Heart left ventricle (tissue), 16 donors: Measurements from ENCODE around the gene EXOC2. TPM values are rescaled to one million over a fixed set of nuclear protein-coding genes. Genes with fewer than 3 reads are reported as not detected.

Experiments used
- ATAC-seq, 4 donors: fragments of 200-7000 bp; cut with Tn5 transposase; one replicate each; pipeline ENCODE4 v1.9.1; 2020 to 2022; ENCODE audit warnings: moderate library complexity in 4 of 4, mild to moderate bottlenecking in 3 of 4, moderate number of reproducible peaks in 1 of 4
- DNase-seq, 5 donors: peaks; one replicate each; pipeline ENCODE4 v3.0.0-alpha.2; 2020
- H3K27ac ChIP-seq, 12 donors: fragments of 200-600 bp; sonication (generic) in 4 of 12; one replicate each; pipeline versions ENCODE4 v1.5.0 to v1.8.0; 2016 to 2022; ENCODE audit warnings: mild to moderate bottlenecking in 2 of 12
- H3K27me3 ChIP-seq, 9 donors: fragments of 200-600 bp; sonication (generic) in 2 of 9; one replicate each; pipeline versions ENCODE4 v1.5.1 to v1.8.0; 2016 to 2022; ENCODE audit warnings: mild to moderate bottlenecking in 3 of 9
- H3K36me3 ChIP-seq, 9 donors: fragments of 200-600 bp; sonication (generic) in 2 of 9; one replicate each; pipeline versions ENCODE4 v1.5.0 to v1.8.0; 2018 to 2022; ENCODE audit warnings: mild to moderate bottlenecking in 2 of 9
- H3K4me1 ChIP-seq, 12 donors: fragments of 200-600 bp; sonication (generic) in 4 of 12; one replicate each; pipeline versions ENCODE4 v1.5.0 to v1.8.0; 2016 to 2022; ENCODE audit warnings: mild to moderate bottlenecking in 3 of 12
- H3K4me3 ChIP-seq, 12 donors: fragments of 200-600 bp; sonication (generic) in 4 of 12; one replicate each; pipeline versions ENCODE4 v1.5.0 to v1.8.0; 2017 to 2022; ENCODE audit warnings: mild to moderate bottlenecking in 9 of 12, moderate library complexity in 4 of 12
- H3K9me3 ChIP-seq, 12 donors: fragments of 200-600 bp; sonication (generic) in 4 of 12; one replicate each; pipeline versions ENCODE4 v1.5.0 to v1.8.0; 2016 to 2022; ENCODE audit warnings: mild to moderate bottlenecking in 1 of 12
- POLR2A ChIP-seq, 2 donors: fragments of 450-650 bp; IDR thresholded peaks; one replicate each; pipeline ENCODE4 v1.6.1; 2017; ENCODE audit warnings: antibody characterized with exemption in 2 of 2, mild to moderate bottlenecking in 2 of 2, moderate library complexity in 2 of 2
- WGBS, 4 donors: extraction: QIAGEN DNeasy Blood & Tissue Kit in 2 of 4; methylation state at CpG; one replicate each; pipeline versions ENCODE4 v1.1.5 to v1.1.7; 2013 to 2018; 5-methylcytosine and 5-hydroxymethylcytosine counted together
- intact Hi-C, 10 donors: fragments of 100-400 bp; cut with DNase I; formaldehyde crosslinking; loops; one replicate each; pipeline versions ENCODE4 v1.11.1 to v1.14.2; 2022
- polyA plus RNA-seq, 2 donors: library from polyadenylated mRNA; stranded (reverse); fragments of 200-250 nt; gene quantifications; one replicate each; pipeline ENCODE4 v1.2.3, GENCODE V29; 2013
- total RNA-seq, 9 donors: library from RNA; depleted of rRNA in 2 of 9; stranded (reverse); fragments of >200 nt in 2 of 9; fragmentation: NEBNext Ultra II Directional in 3 of 9; extraction: Animal tissue kit (Norgen Biotek cat#: 25700) in 3 of 9; gene quantifications; one replicate each; pipeline versions ENCODE4 v1.1.0 to v1.2.4, GENCODE V29; 2016 to 2023
- TF ChIP-seq, protein P1 (sequence below), 12 donors: fragments of 200-600 bp; sonication (generic) in 4 of 12; IDR thresholded peaks; one replicate each; pipeline versions ENCODE4 v1.5.0 to v1.8.0; 2018 to 2022; ENCODE audit warnings: antibody characterized with exemption in 12 of 12, mild to moderate bottlenecking in 5 of 12
- donor health status: ischemic (EF 13 %, LVEDD 7.1; RV severe dilation, severe dysfunction).
- donor health status: healthy with polysubstance abuse.
- donor health status: DM: no; HTN: yes; CAD: no.
- donor health status: DM: no; HTN: no; CAD: no.
- donor health status: ischemic (EF 25% LVEDD 6.9; RV normal size, moderate dysfunction).
- donor health status: ischemic (EF 25% LVEDD 5.7; RV mildly dilated, moderate dysfunction).
- donor health status: healthy.
- donor health status: DM: yes; HTN: yes; CAD: no.
- donor health status: ischemic (EF 35%, LVEDD 5.7; RV mildly dilated, moderate dysfunction).
- donor health status: nonischemic (EF 11% LVEDD 7.7; RV severe dilation, severe dysfunction).
- donor health status: DM: yes; HTN: yes; CAD: no.
- donor health status: PGD.
- donor health status: ischemic (EF 29% LVEDD 5.4; RV normal size, mild dysfunction).
- donor health status: nonischemic (EF 23%, LVEDD 6.1; RV moderate dilation, normal function).

EXOC2 gene
- total and polyA plus RNA-seq, 11 donors, result 4.4 to 23.0 (median 12.5) TPM

DNA sequence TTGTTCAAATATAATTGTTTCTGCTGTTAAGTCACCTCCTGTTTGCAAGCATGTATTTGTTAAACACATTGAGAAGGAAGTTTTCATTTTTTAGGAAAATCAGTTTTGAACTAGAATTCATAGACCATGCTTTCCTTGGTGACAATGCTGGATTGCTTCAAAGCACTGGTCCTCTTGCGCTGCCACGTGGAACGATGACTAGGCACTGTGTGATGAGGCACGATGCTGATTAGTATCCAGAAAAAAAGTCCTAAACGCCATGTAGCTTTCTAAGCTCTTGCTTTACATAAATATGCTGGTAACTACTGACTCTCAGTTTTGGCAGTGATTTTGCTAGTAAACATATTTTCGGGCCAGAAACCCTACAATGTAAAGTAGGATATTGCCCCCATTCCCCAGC, 11.1 kb upstream of the EXOC2 start:
- H3K4me1 ChIP-seq, result no peaks in the 10 kb centered on the region
- H3K4me3 ChIP-seq, result no peak overlapping the region
- TF ChIP-seq POLR2A (IDR thresholded peaks at IDR 0.05), result no peak
- TF ChIP-seq, protein P1, sequence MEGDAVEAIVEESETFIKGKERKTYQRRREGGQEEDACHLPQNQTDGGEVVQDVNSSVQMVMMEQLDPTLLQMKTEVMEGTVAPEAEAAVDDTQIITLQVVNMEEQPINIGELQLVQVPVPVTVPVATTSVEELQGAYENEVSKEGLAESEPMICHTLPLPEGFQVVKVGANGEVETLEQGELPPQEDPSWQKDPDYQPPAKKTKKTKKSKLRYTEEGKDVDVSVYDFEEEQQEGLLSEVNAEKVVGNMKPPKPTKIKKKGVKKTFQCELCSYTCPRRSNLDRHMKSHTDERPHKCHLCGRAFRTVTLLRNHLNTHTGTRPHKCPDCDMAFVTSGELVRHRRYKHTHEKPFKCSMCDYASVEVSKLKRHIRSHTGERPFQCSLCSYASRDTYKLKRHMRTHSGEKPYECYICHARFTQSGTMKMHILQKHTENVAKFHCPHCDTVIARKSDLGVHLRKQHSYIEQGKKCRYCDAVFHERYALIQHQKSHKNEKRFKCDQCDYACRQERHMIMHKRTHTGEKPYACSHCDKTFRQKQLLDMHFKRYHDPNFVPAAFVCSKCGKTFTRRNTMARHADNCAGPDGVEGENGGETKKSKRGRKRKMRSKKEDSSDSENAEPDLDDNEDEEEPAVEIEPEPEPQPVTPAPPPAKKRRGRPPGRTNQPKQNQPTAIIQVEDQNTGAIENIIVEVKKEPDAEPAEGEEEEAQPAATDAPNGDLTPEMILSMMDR (IDR thresholded peaks at IDR 0.05), result no peak
- no peak overlapping the region for H3K27ac ChIP-seq
- H3K36me3 ChIP-seq, result no peaks in the 10 kb centered on the region
- no peaks in the 10 kb centered on the region for H3K9me3 ChIP-seq
- WGBS, 4 donors, result 80 to 91% (median 88%) methylated on average over 6 of the region's 6 CpGs
- peaks cover 0 to 5% (median 0%) of the 10 kb centered on the region in 9 donors for H3K27me3 ChIP-seq
- DNase-seq (no peak), ATAC-seq (no peak)
- intact Hi-C loops, result no loop called here

DNA sequence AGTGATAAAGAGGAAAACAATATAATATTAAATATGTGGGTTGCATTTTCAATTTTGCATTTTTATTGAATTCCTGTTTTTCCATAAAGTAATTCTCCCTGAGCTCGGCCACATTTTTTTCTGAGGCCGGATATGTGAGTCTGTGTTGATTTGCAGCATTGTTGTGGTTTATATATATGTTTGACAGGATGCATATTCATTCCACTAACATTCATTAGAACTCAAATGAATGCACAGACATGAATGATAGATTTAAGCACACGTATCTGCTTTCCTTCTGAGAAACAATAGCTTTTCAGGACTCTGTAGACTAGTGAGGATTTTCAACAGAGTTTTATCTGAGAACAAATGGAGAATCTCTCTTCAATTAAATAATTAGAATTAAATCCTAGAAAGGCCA, 10.6 kb upstream of the EXOC2 start:
- ATAC-seq (no peak), DNase-seq (no peak)
- no peak overlapping the region for H3K4me3 ChIP-seq
- no peak for TF ChIP-seq POLR2A (IDR thresholded peaks at IDR 0.05)
- TF ChIP-seq, protein P1 (IDR thresholded peaks at IDR 0.05), result no peak
- H3K27ac ChIP-seq, result no peak overlapping the region
- no peaks in the 10 kb centered on the region for H3K9me3 ChIP-seq
- intact Hi-C loops, result no loop called here
- peaks cover 0 to 5% (median 0%) of the 10 kb centered on the region in 9 donors for H3K27me3 ChIP-seq
- H3K36me3 ChIP-seq, result no peaks in the 10 kb centered on the region
- no peaks in the 10 kb centered on the region for H3K4me1 ChIP-seq
- WGBS, 4 donors, result 82 to 88% (median 86%) methylated on average over 3 of the region's 3 CpGs

DNA sequence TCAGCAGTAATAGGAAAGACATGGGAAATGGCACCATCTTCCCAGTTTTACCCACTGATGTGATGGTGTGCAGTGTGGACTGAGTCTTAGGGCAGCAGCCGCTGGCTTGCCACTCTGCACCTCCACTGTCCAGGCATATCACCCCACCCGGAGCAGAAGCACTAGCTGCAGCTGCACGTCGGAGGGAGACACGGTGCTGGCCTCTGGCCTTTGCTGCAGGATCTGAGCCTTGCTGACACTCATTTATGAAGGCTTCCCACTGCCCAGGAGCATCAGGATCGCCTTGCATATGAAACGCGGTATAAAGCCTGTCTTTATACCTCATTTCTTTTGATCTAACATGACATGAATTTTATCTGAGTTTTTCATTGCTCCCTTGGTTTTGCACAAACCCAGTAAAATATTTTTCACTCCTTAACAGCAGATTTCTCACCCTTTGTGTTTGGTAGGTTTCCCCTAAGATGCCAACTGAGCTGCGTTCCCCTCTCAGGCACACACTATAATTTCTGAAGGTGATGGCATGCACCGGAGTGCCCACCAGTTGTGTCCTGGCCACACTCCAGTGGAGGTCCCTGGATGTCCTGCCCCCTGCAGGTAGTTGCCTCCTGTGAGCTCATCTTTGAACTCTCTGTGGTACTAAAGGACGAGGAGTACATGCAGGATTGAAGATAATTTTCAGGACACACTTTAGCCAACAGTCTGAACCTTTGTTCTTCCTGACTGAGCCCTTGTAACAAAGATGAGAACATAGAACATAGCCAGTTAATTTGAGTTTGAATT, 9.0 kb upstream of the EXOC2 start:
- Histone ChIP-seq H3K36me3 (no peaks in the 10 kb centered on the region), H3K27ac (no peak overlapping the region), H3K4me1 (no peaks in the 10 kb centered on the region), H3K4me3 (no peak overlapping the region), H3K9me3 (no peaks in the 10 kb centered on the region), H3K27me3 (peaks cover 0 to 5% (median 0%) of the 10 kb centered on the region in 9 donors)
- intact Hi-C loops, result no loop called here
- 69 to 75% (median 73%) methylated on average over 11 of the region's 11 CpGs for WGBS, 4 donors
- DNase-seq (no peak), ATAC-seq (no peak)
- TF ChIP-seq, protein P1 (IDR thresholded peaks at IDR 0.05), result no peak
- no peak for TF ChIP-seq POLR2A (IDR thresholded peaks at IDR 0.05)

DNA sequence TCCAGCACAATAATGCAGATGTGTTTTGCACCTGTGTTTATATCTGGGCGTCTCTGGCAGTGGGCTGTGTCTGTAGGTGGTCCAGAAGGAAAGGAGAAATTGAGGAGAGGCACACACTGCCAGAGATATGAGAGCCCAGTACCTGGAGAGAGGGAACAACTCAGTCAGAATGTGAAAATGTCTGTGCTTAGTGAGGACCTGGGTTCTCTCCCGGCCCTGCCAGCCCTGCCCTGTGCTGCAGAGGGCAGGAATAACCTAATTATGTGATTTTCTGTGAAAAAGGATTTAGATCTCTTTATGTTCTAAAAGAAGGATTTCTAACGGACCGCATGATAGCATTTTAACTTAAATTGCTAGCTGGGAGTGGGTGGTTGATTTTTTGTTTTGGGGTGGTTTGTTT, 8.3 kb upstream of the EXOC2 start:
- 83 to 93% (median 86%) methylated on average over 4 of the region's 4 CpGs for WGBS, 4 donors
- TF ChIP-seq, protein P1 (IDR thresholded peaks at IDR 0.05), result no peak
- no peak for TF ChIP-seq POLR2A (IDR thresholded peaks at IDR 0.05)
- H3K27me3 ChIP-seq, result peaks cover 0 to 5% (median 0%) of the 10 kb centered on the region in 9 donors
- H3K36me3 ChIP-seq, result no peaks in the 10 kb centered on the region
- H3K4me1 ChIP-seq, result no peaks in the 10 kb centered on the region
- no peaks in the 10 kb centered on the region for H3K9me3 ChIP-seq
- intact Hi-C loops, result no loop called here
- H3K27ac ChIP-seq, result no peak overlapping the region
- H3K4me3 ChIP-seq, result no peak overlapping the region
- ATAC-seq (no peak), DNase-seq (no peak)
